HG03060 (cell line): ENCODE results near the gene KCNQ5.

Source experiments
- ATAC-seq: cut with Tn5 transposase; IDR thresholded peaks from one replicate; pipeline ENCODE4 v1.9.1; 2021; ENCODE audit warnings: low read depth, moderate number of reproducible peaks; ENCODE audit not compliant: unreplicated experiment

The KCNQ5 gene

GRCh38 chr6:72941263-72941662, 319.4 kb downstream of the KCNQ5 start:
- no peak for ATAC-seq

GRCh38 chr6:72941751-72942150, 319.9 kb downstream of the KCNQ5 start:
- no peak for ATAC-seq

DNA sequence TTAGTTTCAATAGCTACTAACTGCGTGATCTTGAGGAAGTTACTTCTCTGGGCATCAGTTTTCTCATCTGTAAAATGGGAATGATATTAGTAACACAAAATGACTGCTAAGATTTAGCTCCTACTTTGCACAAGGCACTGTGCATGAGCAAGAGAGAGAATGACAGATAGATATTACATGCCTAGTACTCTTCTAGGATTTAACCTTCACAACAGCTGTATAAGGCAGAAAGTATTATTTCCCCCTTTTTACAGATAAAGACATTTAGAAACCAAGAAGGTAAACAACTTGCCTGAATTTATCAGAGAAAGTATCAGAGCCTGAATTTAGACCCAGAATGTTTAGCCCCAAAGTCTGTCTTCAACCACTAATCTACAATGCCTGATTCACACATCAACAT, 321.8 kb downstream of the KCNQ5 start:
- ATAC-seq, result no peak

- no peak for ATAC-seq
Observed at GRCh38 chr6:72944660-72945059, 322.8 kb downstream of the KCNQ5 start.

DNA sequence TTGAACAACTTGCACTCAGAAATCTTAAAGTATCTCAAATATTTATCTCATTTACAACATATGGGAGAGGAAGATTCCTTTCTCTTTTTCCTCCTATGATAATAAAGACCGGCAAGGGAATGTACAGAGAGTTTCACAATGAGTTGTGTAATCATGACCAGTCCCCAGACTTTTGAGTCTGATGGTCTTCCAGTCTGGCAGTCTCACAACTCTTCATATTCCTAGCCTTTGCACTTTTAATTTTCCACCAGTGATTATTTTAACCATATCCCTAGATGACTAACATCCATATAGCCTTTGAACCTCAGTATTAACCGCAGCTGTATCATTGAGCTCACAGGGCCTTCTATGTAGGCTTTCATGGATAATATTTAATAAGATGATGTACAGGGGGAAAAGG, 324.9 kb downstream of the KCNQ5 start:
- ATAC-seq, result no peak

GRCh38 chr6:72947534-72947933, 325.7 kb downstream of the KCNQ5 start:
- ATAC-seq, result no peak

- no peak for ATAC-seq
Observed at GRCh38 chr6:72948153-72948552, 326.3 kb downstream of the KCNQ5 start.

GRCh38 chr6:72950114-72950860, 328.4 kb downstream of the KCNQ5 start:
- ATAC-seq, result no peak

GRCh38 chr6:72952808-72953630, 331.2 kb downstream of the KCNQ5 start:
- ATAC-seq, result no peak

DNA sequence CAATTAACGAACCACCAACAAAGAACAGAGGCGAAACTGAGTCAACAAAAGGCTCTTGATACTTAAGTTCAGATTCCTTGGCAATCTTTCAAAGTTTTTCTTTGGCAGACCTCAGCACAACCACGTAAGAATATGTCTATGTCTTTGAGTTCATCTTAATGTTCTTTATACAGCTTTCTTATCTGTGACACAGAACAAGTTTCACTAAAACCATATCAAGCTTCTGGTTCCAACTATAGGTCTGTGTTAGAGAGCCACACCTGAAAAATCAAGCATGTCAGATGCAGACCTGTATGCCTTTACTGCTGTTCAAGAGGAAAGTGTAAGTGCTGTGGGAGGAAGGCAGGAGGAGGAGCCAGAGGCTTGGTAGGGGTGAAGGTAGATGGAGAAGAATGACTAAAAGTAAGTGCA, 332.1 kb downstream of the KCNQ5 start:
- no peak for ATAC-seq

GRCh38 chr6:72954716-72955115, 332.9 kb downstream of the KCNQ5 start:
- ATAC-seq, result no peak

- ATAC-seq, result no peak
Observed at GRCh38 chr6:72955666-72956065, 333.8 kb downstream of the KCNQ5 start.

- no peak for ATAC-seq
Observed at GRCh38 chr6:72956272-72956671, 334.4 kb downstream of the KCNQ5 start.

DNA sequence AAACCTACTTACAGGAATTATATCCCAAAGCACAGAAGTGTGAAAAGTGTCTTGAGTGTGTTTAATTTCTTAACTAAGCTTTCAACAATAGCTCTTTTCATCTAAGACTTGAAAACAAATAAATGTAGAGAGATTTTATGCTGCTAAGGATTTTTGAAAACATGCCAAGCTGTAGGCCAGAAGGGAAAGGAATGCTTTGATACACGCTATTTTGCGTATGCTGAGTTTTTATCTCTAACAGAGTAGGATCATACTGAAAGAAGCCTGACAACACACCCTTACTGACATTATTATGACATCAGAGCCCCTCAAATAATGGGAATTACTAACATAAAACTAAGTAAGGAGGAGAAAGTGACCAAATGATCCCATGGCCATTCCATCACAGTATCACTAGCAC, 338.0 kb downstream of the KCNQ5 start:
- ATAC-seq, result no peak

DNA sequence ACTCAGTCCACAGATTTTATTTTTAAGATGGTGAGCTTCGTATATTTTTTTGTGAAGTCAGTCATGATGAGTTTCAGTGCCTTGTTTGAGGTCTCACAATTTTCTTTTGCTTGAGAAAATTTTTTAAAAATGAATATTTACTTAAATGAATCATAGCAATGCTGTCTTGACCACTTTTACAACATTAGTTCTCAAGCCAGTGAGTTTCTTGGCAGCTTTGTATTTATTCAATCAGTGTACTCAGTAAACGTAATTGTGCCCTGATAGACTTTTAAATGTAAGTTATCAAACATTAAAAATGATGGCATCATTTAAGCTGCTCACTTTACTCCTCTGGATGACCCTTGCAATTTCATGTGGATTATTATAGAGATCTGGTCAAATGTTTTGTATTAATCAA, 342.1 kb downstream of the KCNQ5 start:
- no peak for ATAC-seq

DNA sequence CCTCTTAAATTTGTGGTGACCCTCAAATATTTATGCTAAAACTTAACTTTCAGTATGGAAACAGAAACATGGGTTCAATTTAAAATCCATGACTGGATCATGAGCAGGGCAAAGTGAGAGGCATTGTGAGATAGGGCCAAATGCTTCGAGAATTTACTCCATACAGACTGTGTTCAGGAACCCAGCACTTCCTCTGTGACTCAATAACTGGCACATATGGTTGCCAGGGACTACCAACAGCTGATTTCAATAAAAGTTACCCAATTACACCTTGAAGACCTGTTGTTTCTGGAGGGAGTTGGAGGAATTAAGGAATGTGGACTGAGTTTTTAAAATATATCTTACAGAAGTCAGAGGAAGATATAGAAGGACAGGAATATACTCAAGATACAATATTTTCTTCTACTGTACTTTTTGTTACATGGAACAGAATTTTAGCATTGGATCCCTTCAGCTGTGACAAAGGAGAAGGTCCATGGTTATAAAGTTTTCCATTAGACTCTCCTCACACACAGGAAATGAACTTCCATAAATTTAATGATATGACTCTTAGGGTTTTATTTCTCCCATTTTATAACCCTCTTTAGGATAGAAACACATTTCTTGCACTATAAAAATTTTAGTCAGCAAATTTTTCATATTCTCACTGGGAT, 344.9 kb downstream of the KCNQ5 start:
- ATAC-seq, result no peak

GRCh38 chr6:72967329-72967728, 345.5 kb downstream of the KCNQ5 start:
- no peak for ATAC-seq

DNA sequence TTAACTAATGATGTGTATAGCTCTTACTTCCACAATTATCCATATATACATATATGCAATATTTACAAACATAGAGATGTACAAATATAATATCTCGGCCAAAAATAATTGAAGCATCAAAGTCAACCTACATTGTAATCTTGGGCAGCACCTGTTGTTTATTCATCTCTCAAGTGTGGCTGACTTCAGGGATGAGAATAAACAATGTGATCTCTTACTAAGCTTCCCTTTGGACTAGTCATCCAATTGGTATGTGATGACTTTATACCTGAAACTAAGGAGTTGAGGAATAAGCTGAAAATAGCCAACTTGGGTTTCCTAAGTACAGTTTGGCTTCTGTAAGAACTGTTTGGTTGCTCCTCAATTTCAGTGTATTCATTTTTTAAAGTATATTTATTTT, 346.8 kb downstream of the KCNQ5 start:
- ATAC-seq, result no peak

- no peak for ATAC-seq
Observed at GRCh38 chr6:72969666-72970065, 347.8 kb downstream of the KCNQ5 start.

GRCh38 chr6:72972579-72972978, 350.7 kb downstream of the KCNQ5 start:
- ATAC-seq, result no peak

GRCh38 chr6:72974276-72974675, 352.4 kb downstream of the KCNQ5 start:
- ATAC-seq, result no peak
